KG1 (cell line): ENCODE data around the gene TTI1.

Experiments used
- DNase-seq: peaks from one replicate; lab custom pipeline; 2025; lab: John Stamatoyannopoulos, UW

TTI1 gene

DNA sequence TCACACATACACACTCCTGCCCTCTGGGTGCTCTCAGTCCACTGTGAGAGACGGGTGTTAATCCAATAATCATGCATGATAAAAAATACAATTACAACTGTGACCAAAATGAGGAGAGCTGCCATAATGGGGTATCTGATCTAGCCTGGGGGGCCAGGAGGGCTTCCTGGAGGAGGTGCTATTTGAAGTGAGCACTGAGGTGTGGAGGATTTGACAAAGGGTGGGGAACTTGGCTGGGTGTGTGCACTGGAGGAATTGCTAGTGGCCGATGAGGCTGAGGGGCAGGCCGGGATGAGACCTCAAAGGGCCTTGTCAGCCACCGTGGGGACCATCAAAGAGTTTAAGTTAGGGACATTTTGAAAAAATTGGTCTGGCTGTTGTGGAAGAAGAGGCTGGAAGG, 95.6 kb downstream of the TTI1 start:
- DNase-seq: no peak

DNA sequence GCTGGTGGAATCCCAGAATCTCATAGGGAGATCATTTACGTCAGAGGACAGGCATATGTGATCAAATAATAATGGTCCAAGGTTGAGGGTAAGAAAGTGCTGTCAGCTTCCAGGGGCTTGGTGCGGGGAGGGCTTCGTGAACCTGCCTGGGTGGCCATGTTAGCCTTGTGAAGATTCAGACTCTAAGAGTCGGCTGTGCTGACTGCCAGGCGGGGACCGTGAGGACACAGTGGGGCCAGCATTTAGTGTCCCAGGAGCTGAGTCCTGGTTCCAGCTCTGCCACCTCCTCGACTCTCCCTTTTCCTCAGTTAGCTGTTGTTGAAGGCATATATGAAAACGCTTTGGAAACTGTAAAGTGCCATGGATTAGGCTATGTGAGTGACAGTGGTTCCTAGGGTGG, 96.8 kb downstream of the TTI1 start:
- no peak for DNase-seq

DNA sequence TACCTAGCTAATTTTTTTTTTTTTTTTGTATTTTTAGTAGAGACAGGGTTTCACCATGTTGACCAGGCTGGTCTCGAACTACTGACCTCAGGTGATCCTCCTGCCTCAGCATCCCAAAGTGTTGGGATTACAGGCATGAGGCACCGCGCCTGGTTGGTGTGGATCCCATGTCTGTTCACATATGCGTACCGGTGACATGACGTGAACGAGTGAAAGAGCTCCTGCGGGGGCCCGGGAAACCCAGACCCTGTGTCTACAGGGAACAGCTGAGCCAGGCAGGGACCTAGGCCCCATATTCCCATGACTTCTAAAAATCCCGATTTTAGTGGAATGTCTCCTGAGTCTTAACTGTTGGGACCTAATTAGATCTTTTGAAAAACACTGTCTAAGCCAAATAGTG, 97.2 kb downstream of the TTI1 start:
- no peak for DNase-seq

DNA sequence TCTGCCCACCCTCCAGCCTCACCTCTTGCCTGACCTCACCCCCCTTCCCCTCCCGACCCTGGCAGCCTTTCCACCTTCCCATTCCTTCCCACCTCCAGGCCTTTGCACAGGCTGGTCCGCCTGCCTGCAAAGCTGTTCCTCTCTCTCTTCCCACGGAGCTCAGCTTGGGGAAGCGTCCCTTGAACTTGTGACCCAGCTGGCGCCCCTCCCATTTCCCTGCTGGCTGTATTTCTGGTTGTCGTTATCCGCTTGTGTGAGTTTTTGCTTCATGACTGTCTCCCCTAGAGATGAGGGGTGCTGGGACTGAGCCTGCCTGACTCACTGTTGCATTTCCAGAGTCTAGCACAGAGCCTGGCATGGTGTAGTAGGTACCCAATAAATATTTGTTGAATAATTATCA, 97.8 kb downstream of the TTI1 start:
- no peak for DNase-seq

DNA sequence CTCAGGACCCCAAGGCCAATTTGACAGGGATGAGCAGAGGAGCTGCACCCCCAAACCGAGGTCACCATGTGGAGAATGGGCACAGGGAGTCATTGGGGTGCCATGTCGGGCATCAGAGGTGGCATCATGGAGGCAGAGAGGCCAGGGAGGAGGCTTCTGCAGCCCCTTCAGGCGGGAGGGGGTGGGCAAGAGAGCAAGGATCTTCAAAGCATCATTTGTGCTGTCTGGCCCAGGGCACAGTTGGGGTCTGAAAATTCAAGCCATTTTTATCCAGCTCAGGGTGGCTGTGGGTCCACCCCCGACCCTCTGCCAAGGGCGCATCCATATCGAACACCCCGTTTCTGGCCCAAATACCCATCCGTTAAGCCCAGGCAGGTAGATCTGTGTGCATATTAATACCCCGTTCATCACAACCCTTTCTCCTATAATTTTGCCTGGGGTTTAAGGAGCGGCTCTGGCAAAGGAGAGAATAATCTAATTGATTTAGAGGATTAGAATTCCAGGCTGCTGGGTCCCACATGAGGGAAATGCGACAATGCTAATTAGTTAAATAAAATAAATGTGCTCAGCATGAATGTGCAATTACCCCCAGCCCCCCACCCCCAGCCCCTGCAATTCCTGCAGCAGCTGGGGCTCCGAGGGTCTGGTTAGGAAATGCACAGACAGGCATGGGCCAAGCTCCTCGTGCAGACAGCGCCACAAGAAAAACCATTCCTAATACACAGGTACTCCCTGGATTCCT, 98.5 kb downstream of the TTI1 start:
- DNase-seq: no peak

DNA sequence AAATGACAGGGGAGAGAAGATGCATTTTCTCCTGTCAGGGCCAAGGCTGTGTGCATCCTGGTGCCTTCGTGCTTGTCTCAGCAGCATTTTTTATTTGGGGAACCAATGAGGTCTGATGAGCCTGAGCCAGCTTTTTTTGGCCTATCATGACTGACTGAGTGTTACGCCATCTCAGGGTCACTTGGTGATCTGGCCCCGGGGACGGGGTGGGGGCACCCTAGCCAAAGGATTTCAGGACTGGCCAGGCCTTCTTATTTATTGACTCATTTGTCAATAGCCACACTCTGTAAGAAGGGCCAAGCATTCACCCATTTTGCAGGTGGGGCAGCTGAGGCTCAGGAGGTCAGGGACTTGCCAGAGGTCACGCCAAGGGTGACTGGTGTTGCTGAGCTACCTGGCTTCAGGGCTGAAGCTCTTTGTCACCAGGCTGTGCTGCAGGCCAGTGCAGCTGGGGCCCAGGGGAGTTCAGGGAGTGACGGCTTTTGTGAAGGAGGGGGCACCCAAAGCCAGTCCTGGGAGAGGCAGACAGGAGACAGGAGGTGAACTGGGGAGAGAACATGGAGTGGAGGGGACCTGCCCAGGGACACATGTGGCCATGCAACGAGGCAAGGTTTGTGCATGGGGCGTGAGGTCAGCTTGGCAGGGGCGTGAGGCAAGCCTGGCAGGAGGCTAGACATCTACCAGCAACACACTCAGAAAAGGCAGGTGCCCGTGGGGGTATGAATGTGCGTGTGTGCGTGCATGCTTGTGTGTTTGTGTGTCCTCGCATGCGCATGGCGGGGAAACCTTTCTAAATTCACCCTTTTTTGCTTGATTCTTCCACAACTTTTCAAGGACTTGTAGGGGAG, 99.2 kb downstream of the TTI1 start:
- no peak for DNase-seq
